MCF 10A (cell line): Measurements from ENCODE around the gene ATP6V1B1. TPM values are rescaled to one million over a fixed set of nuclear protein-coding genes. Genes with fewer than 3 reads are reported as not detected.

Source experiments
- BruUV-seq: library from RNA; stranded (reverse); fragments of 400-500 nt; replicated peaks from 2 replicates; lab custom pipeline; 2021; lab: Mats Ljungman, UMichigan
- CTCF ChIA-PET: fragments of 300-600 bp; sonication (Branson Sonifier 250); formaldehyde crosslinking; extraction: SDS; loops from one replicate; lab custom pipeline; 2021; ENCODE audit warnings: antibody characterized with exemption, inconsistent platforms; lab: Yijun Ruan, JAX
- POLR2A ChIA-PET: fragments of 300-600, 350-650 bp; sonication (Branson Sonifier 250); formaldehyde crosslinking; extraction: SDS; loops from one replicate; lab custom pipeline; 2020; ENCODE audit warnings: antibody characterized with exemption, inconsistent platforms; lab: Yijun Ruan, JAX
- DNase-seq: peaks from one replicate; pipeline ENCODE4 v3.0.0-alpha.2; 2018; ENCODE audit not compliant: unreplicated experiment
- H3K27ac Mint-ChIP-seq: one replicate; pipeline ENCODE4 v1.8.0; 2022; ENCODE audit warnings: mild to moderate bottlenecking, low read depth, mixed read lengths; ENCODE audit not compliant: unreplicated experiment
- H3K27me3 Mint-ChIP-seq: one replicate; pipeline ENCODE4 v1.8.0; 2022; ENCODE audit warnings: mixed read lengths; ENCODE audit not compliant: insufficient read depth, unreplicated experiment
- H3K36me3 Mint-ChIP-seq: one replicate; pipeline ENCODE4 v1.8.0; 2022; ENCODE audit warnings: mild to moderate bottlenecking, moderate library complexity, mixed read lengths; ENCODE audit not compliant: insufficient read depth, unreplicated experiment
- H3K4me1 Mint-ChIP-seq: one replicate; pipeline ENCODE4 v1.8.0; 2022; ENCODE audit warnings: mixed read lengths; ENCODE audit not compliant: insufficient read depth, unreplicated experiment
- H3K4me3 Mint-ChIP-seq: one replicate; pipeline ENCODE4 v1.8.0; 2022; ENCODE audit warnings: mild to moderate bottlenecking, moderate library complexity, mixed read lengths; ENCODE audit not compliant: unreplicated experiment
- H3K9me3 Mint-ChIP-seq: one replicate; pipeline ENCODE4 v1.8.0; 2022; ENCODE audit warnings: mixed read lengths; ENCODE audit not compliant: unreplicated experiment
- intact Hi-C: fragments of 100-400 bp; cut with micrococcal nuclease; formaldehyde crosslinking; loops from 2 replicates; pipeline ENCODE4 v1.14.1; 2022
- total RNA-seq: library from RNA; stranded (reverse); gene quantifications from 2 replicates; pipeline ENCODE4 v1.2.3, GENCODE V29; 2022
- TF ChIP-seq, protein P1 (sequence below): fragments of 200-600 bp; IDR thresholded peaks from one replicate; pipeline ENCODE4 v1.8.0; 2022; ENCODE audit warnings: antibody characterized with exemption, mild to moderate bottlenecking; ENCODE audit not compliant: unreplicated experiment

The ATP6V1B1 gene
- total RNA-seq, 1 experiment from 2014 or later = not detected

DNA sequence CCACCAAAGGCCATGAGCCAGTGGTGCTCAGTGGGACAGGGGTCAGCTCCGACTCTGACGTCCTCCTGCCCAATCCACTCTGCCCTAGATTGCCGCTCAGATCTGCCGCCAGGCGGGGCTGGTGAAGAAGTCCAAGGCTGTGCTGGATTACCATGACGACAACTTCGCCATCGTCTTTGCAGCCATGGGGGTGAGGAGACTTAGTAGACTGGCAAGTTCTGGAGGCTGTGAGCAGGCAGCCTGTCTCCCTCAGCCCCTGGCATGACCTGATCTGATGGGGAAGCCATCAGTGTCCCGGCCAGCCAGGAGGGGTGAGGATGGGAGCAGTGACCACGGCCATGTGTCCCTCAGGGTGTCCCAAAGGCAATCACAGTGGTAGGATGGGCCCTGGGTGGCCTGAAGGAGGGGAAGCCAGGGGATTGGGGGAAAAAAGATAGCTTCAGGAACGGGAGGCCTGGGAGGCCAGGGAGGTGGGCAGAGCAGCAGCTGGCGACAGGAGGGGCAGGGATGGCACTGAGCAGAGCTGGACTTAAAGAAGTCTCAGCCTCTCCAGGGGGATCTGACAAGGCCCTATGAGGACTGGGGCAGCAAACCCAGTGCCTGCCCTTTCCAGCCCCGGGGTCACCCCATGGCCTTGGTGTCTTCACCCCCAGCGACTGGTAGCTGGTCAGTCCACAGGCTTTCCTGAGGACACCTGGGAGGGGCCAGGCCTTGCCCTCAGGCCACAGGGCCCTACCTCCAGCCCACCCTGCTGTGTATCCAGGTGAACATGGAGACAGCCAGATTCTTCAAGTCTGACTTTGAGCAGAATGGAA is 25.3 kb downstream of the ATP6V1B1 start:
- Mint-ChIP-seq H3K4me1 (no peaks in the 10 kb centered on the region), H3K4me3 (no peak overlapping the region), H3K36me3 (no peaks in the 10 kb centered on the region), H3K9me3 (no peaks in the 10 kb centered on the region), H3K27me3 (peaks cover 46% of the 10 kb centered on the region), H3K27ac (no peak overlapping the region)
- TF ChIP-seq, protein P1, sequence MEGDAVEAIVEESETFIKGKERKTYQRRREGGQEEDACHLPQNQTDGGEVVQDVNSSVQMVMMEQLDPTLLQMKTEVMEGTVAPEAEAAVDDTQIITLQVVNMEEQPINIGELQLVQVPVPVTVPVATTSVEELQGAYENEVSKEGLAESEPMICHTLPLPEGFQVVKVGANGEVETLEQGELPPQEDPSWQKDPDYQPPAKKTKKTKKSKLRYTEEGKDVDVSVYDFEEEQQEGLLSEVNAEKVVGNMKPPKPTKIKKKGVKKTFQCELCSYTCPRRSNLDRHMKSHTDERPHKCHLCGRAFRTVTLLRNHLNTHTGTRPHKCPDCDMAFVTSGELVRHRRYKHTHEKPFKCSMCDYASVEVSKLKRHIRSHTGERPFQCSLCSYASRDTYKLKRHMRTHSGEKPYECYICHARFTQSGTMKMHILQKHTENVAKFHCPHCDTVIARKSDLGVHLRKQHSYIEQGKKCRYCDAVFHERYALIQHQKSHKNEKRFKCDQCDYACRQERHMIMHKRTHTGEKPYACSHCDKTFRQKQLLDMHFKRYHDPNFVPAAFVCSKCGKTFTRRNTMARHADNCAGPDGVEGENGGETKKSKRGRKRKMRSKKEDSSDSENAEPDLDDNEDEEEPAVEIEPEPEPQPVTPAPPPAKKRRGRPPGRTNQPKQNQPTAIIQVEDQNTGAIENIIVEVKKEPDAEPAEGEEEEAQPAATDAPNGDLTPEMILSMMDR = no peak
- intact Hi-C loops = no loop called here
- BruUV-seq = no TSS peak
- ChIA-PET CTCF (interaction anchor here (0.6 to 1.5 kb wide), 7 partner anchors 10 to 163 kb away, joined by 3 to 6 read pairs (median 4); no protein-coding TSS in a partner anchor), POLR2A (no interaction called here)
- DNase-seq = no peak

DNA sequence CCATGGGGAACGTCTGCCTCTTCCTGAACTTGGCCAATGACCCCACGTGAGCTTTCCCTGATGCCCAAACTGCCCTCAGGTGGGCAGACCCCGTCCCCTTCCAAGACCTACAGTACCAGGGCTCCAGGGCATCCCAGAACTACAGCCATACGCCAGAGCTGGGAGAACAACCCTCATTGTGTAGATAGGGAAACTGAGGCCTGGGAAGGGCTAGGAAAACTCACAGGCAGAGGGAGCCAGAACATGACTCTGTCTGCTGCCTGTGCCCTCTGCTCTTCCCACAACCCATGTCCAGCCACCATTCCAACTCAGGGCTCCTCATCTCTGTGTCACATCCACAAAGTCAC is 25.9 kb downstream of the ATP6V1B1 start:
- no peaks in the 10 kb centered on the region for H3K9me3 Mint-ChIP-seq
- intact Hi-C loops = no loop called here
- no peak overlapping the region for H3K4me3 Mint-ChIP-seq
- peaks cover 40% of the 10 kb centered on the region for H3K27me3 Mint-ChIP-seq
- no peaks in the 10 kb centered on the region for H3K4me1 Mint-ChIP-seq
- no peak overlapping the region for H3K27ac Mint-ChIP-seq
- ChIA-PET POLR2A (no interaction called here), CTCF (interaction anchor here (0.7 to 1.3 kb wide), 2 partner anchors 12 to 164 kb away, joined by 3 read pairs; no protein-coding TSS in a partner anchor)
- no peaks in the 10 kb centered on the region for H3K36me3 Mint-ChIP-seq
- no peak for DNase-seq
- no TSS peak for BruUV-seq
- TF ChIP-seq, protein P1 = no peak

DNA sequence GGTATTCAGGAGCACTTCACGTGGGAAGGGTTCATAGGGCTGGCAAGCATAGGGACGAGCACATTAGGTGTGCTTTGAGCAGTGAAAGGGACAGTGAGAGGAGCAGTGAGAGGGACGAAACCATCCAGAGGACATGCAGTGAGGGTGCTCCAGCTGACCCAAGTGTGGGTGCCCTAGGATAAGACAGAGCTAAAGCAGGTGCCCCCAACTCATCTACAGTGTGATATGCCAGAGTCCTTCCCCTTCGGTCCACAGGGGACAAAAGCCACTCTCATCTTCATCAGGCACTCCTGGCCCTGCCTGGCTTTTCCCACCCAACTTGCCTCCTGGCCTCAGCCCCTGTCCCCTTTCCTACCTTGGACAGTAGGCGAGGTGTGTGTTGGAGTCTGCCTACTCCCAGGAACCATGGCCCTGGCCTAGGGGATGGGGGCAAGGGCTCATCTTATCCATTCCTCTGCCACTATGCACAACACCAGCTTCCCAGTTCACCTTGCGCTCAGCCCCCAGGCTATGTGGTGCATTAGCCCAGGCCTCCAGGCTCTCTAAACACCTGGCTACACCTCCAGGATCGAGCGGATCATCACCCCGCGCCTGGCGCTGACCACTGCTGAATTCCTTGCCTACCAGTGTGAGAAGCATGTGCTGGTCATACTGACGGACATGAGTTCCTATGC is 26.6 kb downstream of the ATP6V1B1 start:
- no TSS peak for BruUV-seq
- H3K27me3 Mint-ChIP-seq = peaks cover 33% of the 10 kb centered on the region
- no peak overlapping the region for H3K4me3 Mint-ChIP-seq
- intact Hi-C loops = no loop called here
- no peak for DNase-seq
- POLR2A ChIA-PET = no interaction called here
- H3K36me3 Mint-ChIP-seq = no peaks in the 10 kb centered on the region
- H3K9me3 Mint-ChIP-seq = no peaks in the 10 kb centered on the region
- no peaks in the 10 kb centered on the region for H3K4me1 Mint-ChIP-seq
- TF ChIP-seq, protein P1 = no peak
- H3K27ac Mint-ChIP-seq = no peak overlapping the region
- CTCF ChIA-PET = interaction anchor here (0.8 kb wide), 1 partner anchor 37 kb away, joined by 3 read pairs; no protein-coding TSS in a partner anchor
